ENCODE measurements around the gene IL15RA. TPM values are rescaled to one million over a fixed set of nuclear protein-coding genes. Genes with fewer than 3 reads are reported as not detected.

The IL15RA gene
- total RNA-seq, 1 donor from 2014 or later = 7.0 TPM

GRCh38 chr10:5906651-5907050 lies 70.7 kb downstream of the IL15RA start:
- peak; percentile 5 for ATAC-seq
- intact Hi-C loops (cut with micrococcal nuclease) = no loop called here
- DNase-seq = no peak

DNA sequence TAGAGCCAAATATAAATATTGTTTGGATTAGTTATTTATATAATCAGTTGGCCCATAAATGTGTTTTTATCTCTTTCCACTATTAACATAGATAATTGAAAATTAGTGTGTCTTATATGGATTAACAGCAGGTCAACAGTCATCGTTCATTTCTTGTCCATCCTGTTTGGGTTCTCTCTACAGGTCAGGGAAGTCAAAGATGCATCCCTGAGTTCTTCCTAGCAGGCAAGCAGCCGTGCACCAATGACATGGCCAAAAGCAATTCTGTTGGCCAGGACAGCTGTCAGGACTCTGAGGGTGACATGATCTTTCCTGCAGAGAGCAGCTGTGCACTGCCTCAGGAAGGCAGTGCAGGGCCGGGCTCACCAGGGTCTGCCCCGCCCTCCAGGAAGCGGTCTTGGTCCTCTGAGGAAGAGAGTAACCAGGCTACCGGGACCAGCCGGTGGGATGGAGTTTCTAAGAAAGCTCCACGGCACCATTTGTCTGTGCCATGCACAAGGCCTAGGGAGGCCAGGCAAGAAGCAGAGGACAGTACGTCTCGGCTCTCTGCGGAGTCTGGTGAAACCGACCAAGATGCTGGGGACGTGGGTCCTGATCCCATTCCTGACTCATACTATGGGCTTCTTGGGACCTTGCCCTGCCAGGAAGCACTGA lies 71.4 kb downstream of the IL15RA start:
- intact Hi-C loops (cut with micrococcal nuclease) = no loop called here
- ATAC-seq (peak; percentile 88), DNase-seq (peak; percentile 71)

DNA sequence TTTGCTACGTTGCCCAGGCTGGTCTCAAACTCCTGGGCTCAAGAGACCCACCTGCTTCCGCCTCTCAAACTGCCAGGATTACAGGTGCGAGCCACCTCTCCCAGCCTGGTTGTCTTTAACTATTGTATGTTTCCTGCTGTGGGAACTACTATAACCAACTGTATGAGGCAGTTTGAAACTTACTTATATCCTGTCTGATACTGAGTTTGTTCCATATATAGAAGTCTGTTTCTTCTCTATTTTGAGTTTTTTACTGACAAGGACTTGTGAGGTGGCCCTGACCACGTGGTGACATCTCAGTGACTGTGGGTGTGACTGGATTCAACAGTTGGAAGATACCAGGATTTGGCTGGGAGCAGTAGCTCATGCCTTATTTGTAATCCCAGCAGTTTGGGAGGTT lies 73.1 kb downstream of the IL15RA start:
- DNase-seq = no peak
- ATAC-seq = peak; percentile 63
- intact Hi-C loops (cut with micrococcal nuclease) = no loop called here

DNA sequence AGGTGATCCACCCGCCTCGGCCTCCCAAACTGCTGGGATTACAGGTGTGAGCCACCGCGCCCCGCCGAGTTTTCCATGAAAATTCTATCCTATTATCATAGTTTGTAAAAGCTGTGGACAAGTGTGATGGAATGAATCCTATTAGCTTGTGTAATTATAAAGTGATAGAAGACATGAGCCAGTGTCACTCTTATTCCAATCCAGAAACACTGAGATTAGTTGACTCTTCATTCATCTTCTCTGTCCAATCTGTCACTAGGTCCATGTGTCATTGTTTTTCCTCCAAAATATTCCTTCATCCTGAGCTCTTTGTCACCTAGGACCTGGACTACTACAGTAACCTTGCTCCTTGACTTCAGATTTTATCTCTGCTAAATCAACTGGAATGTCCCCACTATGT lies 73.8 kb downstream of the IL15RA start:
- intact Hi-C loops (cut with micrococcal nuclease) = no loop called here
- DNase-seq = no peak
- no peak for ATAC-seq

- intact Hi-C loops (cut with micrococcal nuclease) = no loop called here
- peak; percentile 24 for ATAC-seq
- DNase-seq = peak; percentile 62
Measured at GRCh38 chr10:5902511-5903274, 74.7 kb downstream of the IL15RA start.

Other genes starting within 250 kb of the IL15RA start
- gene GDI2, start 164.1 kb downstream of the IL15RA start, total RNA-seq = 107 TPM
- 3.8 TPM for gene ANKRD16, start 87.7 kb downstream of the IL15RA start, total RNA-seq
- 78.7 TPM for gene FBH1, start 87.3 kb downstream of the IL15RA start, total RNA-seq
- 1.5 TPM for gene IL2RA, start 84.8 kb upstream of the IL15RA start, total RNA-seq
- 72.1 TPM for gene RBM17, start 111.5 kb upstream of the IL15RA start, total RNA-seq
- 30.8 TPM for gene PFKFB3, start 225.4 kb upstream of the IL15RA start, total RNA-seq